Neural crest cell (in vitro differentiated cells): ENCODE measurements around the gene CHMP4A. TPM values are rescaled to one million over a fixed set of nuclear protein-coding genes. Genes with fewer than 3 reads are reported as not detected.

Experiments
- DNase-seq: peaks from one replicate; pipeline ENCODE4 v3.0.0; 2021; ENCODE audit warnings: low read depth, mixed read lengths, low spot score
- H3K27ac Mint-ChIP-seq: one replicate; pipeline ENCODE4 v1.8.0; 2021; ENCODE audit warnings: mild to moderate bottlenecking, mixed read lengths; ENCODE audit not compliant: unreplicated experiment
- H3K27me3 Mint-ChIP-seq: 2 replicates; pipeline ENCODE4 v1.8.0; 2021; ENCODE audit warnings: low read depth, mild to moderate bottlenecking, mixed read lengths
- H3K36me3 Mint-ChIP-seq: 2 replicates; pipeline ENCODE4 v1.8.0; 2021; ENCODE audit warnings: low read depth, mild to moderate bottlenecking, mixed read lengths
- H3K4me1 Mint-ChIP-seq: 2 replicates; pipeline ENCODE4 v1.8.0; 2021; ENCODE audit warnings: mixed read lengths
- H3K4me3 Mint-ChIP-seq: one replicate; pipeline ENCODE4 v1.8.0; 2021; ENCODE audit warnings: mild to moderate bottlenecking, mixed read lengths
- H3K9me3 Mint-ChIP-seq: 2 replicates; pipeline ENCODE4 v1.8.0; 2021; ENCODE audit warnings: mixed read lengths
- total RNA-seq: library from RNA; stranded (reverse); gene quantifications from 2 replicates; pipeline ENCODE4 v1.2.1, GENCODE V29; 2021
- TF ChIP-seq, protein P1 (sequence below): fragments of 200-600 bp; sonication (generic); conservative IDR thresholded peaks from 2 replicates; pipeline ENCODE4 v1.5.0; 2021; ENCODE audit warnings: antibody characterized with exemption, mild to moderate bottlenecking

Gene CHMP4A
- total RNA-seq, 1 donor from 2014 or later: 44.7 TPM

DNA sequence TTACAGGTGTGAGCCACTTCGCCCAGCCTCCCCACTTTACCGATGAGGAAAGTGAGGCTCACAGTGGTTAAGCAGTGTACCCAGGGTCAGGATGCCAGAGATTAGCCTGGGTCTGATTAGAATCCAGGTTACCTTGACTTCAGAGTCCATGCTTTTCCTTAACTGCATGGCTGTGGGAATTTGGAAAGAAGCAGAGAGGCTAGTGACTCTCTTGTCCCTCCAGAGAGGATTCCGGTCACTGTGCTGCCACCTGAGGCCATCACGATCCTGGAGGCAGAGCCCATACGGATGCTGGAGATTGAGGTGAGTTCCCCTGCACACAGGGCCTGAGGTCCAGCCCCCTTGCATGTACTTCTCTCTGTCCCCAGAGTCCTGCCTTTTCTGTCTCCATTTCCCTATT is 36.7 kb downstream of the CHMP4A start:
- Mint-ChIP-seq H3K9me3 (no peaks in the 10 kb centered on the region), H3K4me3 (peak overlapping the region; percentile 59), H3K4me1 (peaks cover 24% of the 10 kb centered on the region), H3K27me3 (peaks cover 2% of the 10 kb centered on the region), H3K36me3 (peaks cover 7% of the 10 kb centered on the region), H3K27ac (no peak overlapping the region)
- DNase-seq: no peak
- TF ChIP-seq, protein P1, sequence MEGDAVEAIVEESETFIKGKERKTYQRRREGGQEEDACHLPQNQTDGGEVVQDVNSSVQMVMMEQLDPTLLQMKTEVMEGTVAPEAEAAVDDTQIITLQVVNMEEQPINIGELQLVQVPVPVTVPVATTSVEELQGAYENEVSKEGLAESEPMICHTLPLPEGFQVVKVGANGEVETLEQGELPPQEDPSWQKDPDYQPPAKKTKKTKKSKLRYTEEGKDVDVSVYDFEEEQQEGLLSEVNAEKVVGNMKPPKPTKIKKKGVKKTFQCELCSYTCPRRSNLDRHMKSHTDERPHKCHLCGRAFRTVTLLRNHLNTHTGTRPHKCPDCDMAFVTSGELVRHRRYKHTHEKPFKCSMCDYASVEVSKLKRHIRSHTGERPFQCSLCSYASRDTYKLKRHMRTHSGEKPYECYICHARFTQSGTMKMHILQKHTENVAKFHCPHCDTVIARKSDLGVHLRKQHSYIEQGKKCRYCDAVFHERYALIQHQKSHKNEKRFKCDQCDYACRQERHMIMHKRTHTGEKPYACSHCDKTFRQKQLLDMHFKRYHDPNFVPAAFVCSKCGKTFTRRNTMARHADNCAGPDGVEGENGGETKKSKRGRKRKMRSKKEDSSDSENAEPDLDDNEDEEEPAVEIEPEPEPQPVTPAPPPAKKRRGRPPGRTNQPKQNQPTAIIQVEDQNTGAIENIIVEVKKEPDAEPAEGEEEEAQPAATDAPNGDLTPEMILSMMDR: no peak

DNA sequence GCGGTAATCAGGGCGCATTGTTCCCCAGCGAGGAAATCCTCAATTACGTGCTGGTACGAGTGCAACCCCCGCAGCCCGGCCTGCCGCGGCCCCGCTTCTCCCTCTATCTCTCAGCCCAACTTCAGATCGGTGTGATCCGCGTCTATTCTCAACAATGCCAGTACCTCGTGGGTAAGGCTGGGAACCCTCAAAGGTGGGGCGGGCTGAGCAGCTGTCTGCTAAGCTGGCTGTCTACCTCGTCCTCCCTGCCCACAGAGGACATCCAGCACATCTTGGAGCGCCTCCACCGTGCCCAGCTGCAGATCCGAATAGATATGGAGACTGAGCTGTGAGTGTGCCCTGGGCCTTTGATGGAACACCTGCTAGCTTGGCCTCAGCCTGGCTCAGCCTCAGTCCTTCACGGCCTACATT is 40.4 kb downstream of the CHMP4A start:
- TF ChIP-seq, protein P1: no peak
- Mint-ChIP-seq H3K27me3 (no peaks in the 10 kb centered on the region), H3K4me3 (peak overlapping the region; percentile 92), H3K27ac (peak overlapping the region; percentile 65), H3K4me1 (peaks cover 25% of the 10 kb centered on the region), H3K36me3 (peaks cover 7% of the 10 kb centered on the region), H3K9me3 (no peaks in the 10 kb centered on the region)
- no peak for DNase-seq

DNA sequence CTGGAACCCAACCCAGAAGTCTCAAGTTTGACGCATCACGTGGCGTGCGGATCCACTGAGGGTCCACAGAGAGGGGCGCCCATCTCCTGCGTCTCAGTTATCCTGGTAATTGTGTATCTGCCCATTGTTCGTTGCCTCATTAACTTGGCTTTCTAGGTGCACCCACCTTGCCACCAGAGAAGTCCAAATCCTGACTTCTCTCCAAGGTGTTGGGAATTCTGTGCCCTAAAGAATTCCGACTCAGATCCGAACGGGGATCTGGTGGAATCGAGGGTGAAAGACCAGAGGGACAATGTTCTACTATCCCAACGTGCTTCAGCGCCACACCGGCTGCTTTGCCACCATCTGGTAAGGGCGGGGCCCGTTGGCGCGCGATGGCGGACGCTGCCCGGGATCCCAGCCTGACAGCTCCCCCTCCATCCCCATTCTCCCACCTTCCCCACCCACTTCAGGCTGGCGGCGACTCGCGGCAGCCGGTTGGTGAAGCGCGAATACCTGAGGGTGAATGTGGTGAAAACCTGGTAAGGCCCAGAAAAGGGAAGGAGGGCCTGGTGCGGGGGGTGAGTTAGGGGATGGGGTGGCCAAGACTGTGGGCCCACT is 40.9 kb downstream of the CHMP4A start:
- Mint-ChIP-seq H3K4me3 (peak overlapping the region; percentile 92), H3K4me1 (peaks cover 25% of the 10 kb centered on the region), H3K36me3 (peaks cover 7% of the 10 kb centered on the region), H3K27ac (peak overlapping the region; percentile 89), H3K27me3 (no peaks in the 10 kb centered on the region), H3K9me3 (no peaks in the 10 kb centered on the region)
- TF ChIP-seq, protein P1: no peak
- no peak for DNase-seq

DNA sequence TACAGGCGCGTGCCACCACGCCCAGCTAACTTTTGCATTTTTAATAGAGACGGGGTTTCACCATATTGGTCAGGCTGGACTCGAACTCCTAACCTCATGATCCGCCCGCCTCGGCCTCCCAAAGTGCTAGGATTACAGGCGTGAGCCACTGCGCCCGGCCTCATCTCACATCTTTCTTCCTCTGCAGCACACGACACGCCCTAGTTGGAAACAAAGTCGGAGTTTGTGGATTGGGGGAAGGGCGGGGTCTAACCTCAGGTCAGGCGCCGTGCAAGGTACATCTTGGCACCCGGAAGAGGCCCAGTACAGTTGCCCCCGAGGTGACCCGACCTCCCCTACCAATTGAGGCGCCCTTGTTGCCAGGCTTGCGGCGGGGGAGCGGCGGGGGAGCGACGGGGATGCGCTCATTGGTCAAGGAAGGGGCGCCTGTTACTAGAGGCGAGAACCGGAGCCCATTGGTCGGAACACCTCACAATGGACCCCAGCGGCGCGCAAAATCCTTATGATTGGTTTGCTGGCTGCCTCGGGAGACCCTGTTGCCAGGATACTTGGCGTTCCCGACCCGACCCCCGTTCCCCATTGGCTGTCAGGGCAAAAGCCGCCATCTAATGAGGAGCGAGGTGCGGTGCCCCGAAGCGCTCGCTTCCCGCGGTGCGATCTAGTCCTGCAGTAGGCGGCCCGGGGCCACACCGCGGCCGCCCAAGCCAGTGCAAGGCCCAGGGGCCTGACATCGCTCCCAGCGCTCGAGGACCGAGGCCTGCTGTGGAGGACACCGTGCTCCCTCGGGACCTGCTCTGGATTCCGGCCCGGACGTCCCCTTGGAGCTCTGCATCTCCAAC is 41.6 kb downstream of the CHMP4A start, which contains the start of gene REC8:
REC8 (plus strand) TSS at position 659 of the 839 bp plus-strand sequence. CDS start 473 bp downstream, outside the sequence.
- Mint-ChIP-seq H3K9me3 (no peaks in the 10 kb centered on the region), H3K27ac (peak within 1 kb of the TSS; percentile 89)

DNA sequence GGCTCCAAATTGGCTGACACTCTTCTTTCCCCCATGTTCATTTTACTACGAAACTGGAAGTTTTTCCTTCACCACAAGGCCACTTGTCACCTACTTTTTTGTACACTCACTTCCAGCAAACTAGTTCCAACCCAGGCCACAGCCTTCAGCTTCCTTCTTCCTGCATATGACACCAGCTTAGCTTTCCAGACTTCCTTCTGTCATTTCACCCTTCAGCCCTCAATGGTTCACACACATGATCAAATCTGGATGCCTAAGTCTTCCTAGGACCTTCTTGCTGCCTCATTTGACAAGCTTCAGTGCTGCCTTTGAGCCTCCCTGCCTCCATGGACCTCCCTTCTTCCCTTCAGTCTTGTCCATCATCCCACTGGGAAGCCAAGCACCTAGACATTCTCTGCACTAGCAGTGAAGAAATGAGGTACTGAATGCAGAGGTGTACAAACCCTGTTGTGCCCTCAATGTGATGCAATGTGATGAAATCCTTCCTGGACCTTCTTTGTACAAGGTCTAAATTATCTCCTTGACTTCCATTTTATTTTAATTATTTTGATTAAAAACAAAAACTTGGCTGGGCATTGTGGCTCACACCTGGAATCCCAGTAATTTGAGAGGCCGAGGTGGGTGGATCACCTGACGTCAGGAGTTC is 45.7 kb downstream of the CHMP4A start:
- peaks cover 3% of the 10 kb centered on the region for H3K36me3 Mint-ChIP-seq
- TF ChIP-seq, protein P1: no peak
- DNase-seq: no peak
- H3K27ac Mint-ChIP-seq: no peak overlapping the region
- no peak overlapping the region for H3K4me3 Mint-ChIP-seq
- no peaks in the 10 kb centered on the region for H3K9me3 Mint-ChIP-seq
- H3K27me3 Mint-ChIP-seq: no peaks in the 10 kb centered on the region
- peaks cover 9% of the 10 kb centered on the region for H3K4me1 Mint-ChIP-seq

More for the DNA sequence above, 41.6 kb downstream of the CHMP4A start, which contains the start of gene REC8:
- Mint-ChIP-seq H3K27me3 (no peaks in the 10 kb centered on the region), H3K4me3 (peak within 1 kb of the TSS; percentile 92), H3K36me3 (peaks cover 7% of the 10 kb centered on the region), H3K4me1 (peaks cover 25% of the 10 kb centered on the region)
- TF ChIP-seq, protein P1: no peak
- peak; percentile 94 for DNase-seq
